ENCODE measurements around the gene NKX2-2. TPM values are rescaled to one million over a fixed set of nuclear protein-coding genes. Genes with fewer than 3 reads are reported as not detected.

NKX2-2 gene
- total RNA-seq, 2 donors from 2014 or later = not detected

- no peak overlapping the region for H3K4me3 ChIP-seq
- TF ChIP-seq CTCF (IDR thresholded peaks at IDR 0.05) = no peak
- peaks cover 69 to 80% of the 10 kb centered on the region in 2 donors for H3K27me3 ChIP-seq
- peaks cover 0 to 56% of the 10 kb centered on the region in 2 donors for H3K4me1 ChIP-seq
- no peaks in the 10 kb centered on the region for H3K9me3 ChIP-seq
- H3K36me3 ChIP-seq = no peaks in the 10 kb centered on the region
- DNase-seq (ENCODE audit: low spot score) = no peak
- H3K27ac ChIP-seq = no peak overlapping the region
These were observed 3.1 kb upstream of the NKX2-2 start for GRCh38 chr20:21516861-21517565.

GRCh38 chr20:21516180-21516567 is 2.3 kb upstream of the NKX2-2 start:
- DNase-seq (ENCODE audit: low spot score) = no peak
- Histone ChIP-seq H3K27me3 (peaks cover 73 to 77% of the 10 kb centered on the region in 2 donors), H3K4me1 (peaks cover 0 to 52% of the 10 kb centered on the region in 2 donors), H3K36me3 (no peaks in the 10 kb centered on the region), H3K9me3 (no peaks in the 10 kb centered on the region), H3K4me3 (no peak overlapping the region), H3K27ac (no peak overlapping the region)
- no peak for TF ChIP-seq CTCF (IDR thresholded peaks at IDR 0.05)

- no peak for DNase-seq (ENCODE audit: low spot score)
- Histone ChIP-seq H3K36me3 (no peaks in the 10 kb centered on the region), H3K9me3 (no peaks in the 10 kb centered on the region), H3K27me3 (peaks cover 67 to 74% of the 10 kb centered on the region in 2 donors), H3K27ac (no peak overlapping the region), H3K4me3 (no peak overlapping the region), H3K4me1 (peaks cover 0 to 56% of the 10 kb centered on the region in 2 donors)
- no peak for TF ChIP-seq CTCF (IDR thresholded peaks at IDR 0.05)
These were observed 1.7 kb upstream of the NKX2-2 start for GRCh38 chr20:21515300-21516179.

GRCh38 chr20:21514553-21515251 is 838 bp upstream of the NKX2-2 start:
- H3K27ac ChIP-seq = no peak overlapping the region
- peaks cover 0 to 64% of the 10 kb centered on the region in 2 donors for H3K4me1 ChIP-seq
- DNase-seq (ENCODE audit: low spot score) = no peak
- no peaks in the 10 kb centered on the region for H3K36me3 ChIP-seq
- peak overlapping the region in 1 of 2 donors; percentile 39 for H3K4me3 ChIP-seq
- TF ChIP-seq CTCF (IDR thresholded peaks at IDR 0.05) = no peak
- H3K9me3 ChIP-seq = no peaks in the 10 kb centered on the region
- H3K27me3 ChIP-seq = peaks cover 62 to 71% of the 10 kb centered on the region in 2 donors

GRCh38 chr20:21513181-21513663 is 642 bp downstream of the NKX2-2 start:
- no peaks in the 10 kb centered on the region for H3K9me3 ChIP-seq
- H3K27ac ChIP-seq = no peak overlapping the region
- peaks cover 0 to 71% of the 10 kb centered on the region in 2 donors for H3K4me1 ChIP-seq
- DNase-seq (ENCODE audit: low spot score) = no peak
- TF ChIP-seq CTCF (IDR thresholded peaks at IDR 0.05) = no peak
- H3K36me3 ChIP-seq = no peaks in the 10 kb centered on the region
- H3K27me3 ChIP-seq = peaks cover 56 to 73% of the 10 kb centered on the region in 2 donors
- H3K4me3 ChIP-seq = peak overlapping the region in 1 of 2 donors; percentile 39
